Right lobe of liver (tissue), 4 donors: Measurements from ENCODE around the gene PYCARD.

Experiments
- CTCF ChIP-seq, 4 donors: fragments of 200-600 bp in 3 of 4; fragments of 450-650 bp in 1 of 4; IDR thresholded peaks; one replicate each; pipeline versions ENCODE4 v1.5.1 to v1.8.0; 2016 to 2022; ENCODE audit warnings: antibody characterized with exemption in 4 of 4, mild to moderate bottlenecking in 2 of 4
- POLR2A ChIP-seq: fragments of 450-650 bp; IDR thresholded peaks from one replicate; pipeline ENCODE4 v1.6.1; 2017; ENCODE audit warnings: antibody characterized with exemption, mild to moderate bottlenecking
- donor health status: DM: no; HTN: no; CAD: no.
- donor health status: DM: no; HTN: no; CAD: no.
- donor health status: DM: no; HTN: yes; CAD: no.

GRCh38 chr16:31201582-31202413 lies 762 bp downstream of the PYCARD start:
- TF ChIP-seq CTCF (IDR thresholded peaks at IDR 0.05): no peak
- no peak for TF ChIP-seq POLR2A
